ENCODE measurements around the gene USP46.

USP46 gene

GRCh38 chr4:52618795-52619590, 40.1 kb downstream of the USP46 start:
- DNase-seq (ENCODE audit: low read depth) = no peak

DNA sequence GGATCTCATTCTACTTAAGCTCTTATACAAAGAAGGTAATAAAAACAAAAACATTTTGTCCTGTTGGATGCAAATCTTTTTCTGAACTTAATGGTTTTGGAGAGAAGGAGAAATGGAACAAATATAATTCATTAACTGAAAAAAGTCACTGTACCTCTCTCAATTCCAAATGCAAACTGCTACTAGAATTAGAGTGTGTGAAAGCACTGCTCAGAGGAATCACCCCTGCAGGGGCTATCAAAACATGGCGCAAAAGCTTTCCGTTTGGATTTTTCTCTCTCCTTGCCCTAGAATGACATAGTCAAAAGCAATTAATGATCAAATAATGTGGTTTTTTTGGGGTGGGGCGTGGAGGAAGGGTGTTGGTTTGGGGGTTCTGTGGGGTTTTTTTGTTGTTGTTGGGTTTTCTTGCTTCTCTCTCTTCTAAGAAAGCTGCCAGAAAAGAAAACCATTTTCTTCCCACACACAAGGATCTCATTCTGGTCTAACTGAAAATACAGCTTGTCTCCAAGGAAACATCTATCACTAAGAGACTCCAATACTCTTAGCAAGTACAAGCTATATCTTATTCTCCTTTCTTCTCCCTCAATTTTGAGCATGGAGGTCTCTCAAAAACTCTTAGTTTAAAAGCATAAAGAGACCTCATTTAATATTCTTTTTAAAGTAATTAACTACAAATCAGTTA, 41.6 kb downstream of the USP46 start:
- DNase-seq (ENCODE audit: low read depth) = no peak

DNA sequence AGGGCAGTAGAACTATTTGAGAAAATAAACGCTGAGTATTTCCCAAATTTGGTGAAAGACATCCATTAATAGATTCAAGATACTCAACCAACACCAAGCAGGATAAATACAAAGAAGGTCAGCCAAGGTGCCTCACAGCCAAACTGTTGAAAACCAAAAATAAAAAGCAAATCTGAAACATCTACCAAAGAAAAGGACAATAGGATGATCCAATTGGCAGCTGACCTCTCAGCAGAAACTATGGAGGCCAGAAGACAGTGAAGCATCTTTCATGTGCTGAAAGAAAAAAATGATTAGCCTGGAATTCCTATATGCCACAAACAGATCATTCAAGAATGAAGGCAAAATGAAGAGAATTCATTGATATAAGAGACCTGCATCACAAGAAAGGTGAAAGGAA, 44.9 kb downstream of the USP46 start:
- no peak for DNase-seq (ENCODE audit: low read depth)

- no peak for DNase-seq (ENCODE audit: low read depth)
Observed at GRCh38 chr4:52612341-52612740, 46.8 kb downstream of the USP46 start.

GRCh38 chr4:52611030-52611555, 48.0 kb downstream of the USP46 start:
- DNase-seq (ENCODE audit: low read depth) = no peak

- no peak for DNase-seq (ENCODE audit: low read depth)
Observed at GRCh38 chr4:52606726-52607125, 52.4 kb downstream of the USP46 start.

GRCh38 chr4:52606040-52606439, 53.1 kb downstream of the USP46 start:
- no peak for DNase-seq (ENCODE audit: low read depth)

GRCh38 chr4:52604215-52604614, 54.9 kb downstream of the USP46 start:
- DNase-seq (ENCODE audit: low read depth) = no peak

DNA sequence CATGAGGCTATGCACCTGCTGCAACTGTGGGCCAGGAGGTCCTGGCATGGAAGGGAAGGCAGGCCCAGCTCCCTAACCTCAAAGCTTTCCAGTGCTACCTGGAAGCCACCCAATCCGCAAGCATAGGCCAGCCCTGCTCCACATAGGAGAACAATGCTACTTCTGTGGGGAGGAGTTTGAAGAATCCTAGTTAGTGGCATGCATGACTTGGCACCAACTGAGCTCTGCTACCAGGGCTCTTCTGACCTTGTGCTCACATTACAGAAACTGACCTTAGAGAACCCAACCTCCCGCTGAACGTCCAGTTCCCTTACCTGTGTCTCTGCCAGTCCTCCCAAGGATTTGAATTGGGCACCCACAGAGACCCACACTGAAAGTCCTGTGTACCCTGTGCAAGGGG, 58.8 kb downstream of the USP46 start:
- DNase-seq (ENCODE audit: low read depth) = no peak

DNA sequence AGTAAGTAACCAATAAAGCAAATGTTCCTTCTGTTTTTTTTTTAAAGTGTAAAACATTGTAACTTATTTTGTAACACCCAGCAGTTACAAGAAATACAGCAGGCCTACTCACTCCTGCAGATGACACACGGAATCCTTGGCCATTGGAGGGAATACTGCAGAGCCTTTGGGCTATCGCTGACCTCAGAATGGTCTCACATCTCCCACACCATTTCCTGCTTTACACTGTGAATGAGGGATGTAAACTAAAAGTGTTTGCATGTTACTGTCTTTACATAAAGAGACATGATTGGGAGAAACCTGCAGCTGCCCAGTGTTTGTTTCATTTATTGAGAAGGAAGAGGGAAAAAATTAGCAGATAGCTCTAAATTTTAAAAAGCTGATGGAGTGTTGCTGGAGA, 64.1 kb downstream of the USP46 start:
- no peak for DNase-seq (ENCODE audit: low read depth)

DNA sequence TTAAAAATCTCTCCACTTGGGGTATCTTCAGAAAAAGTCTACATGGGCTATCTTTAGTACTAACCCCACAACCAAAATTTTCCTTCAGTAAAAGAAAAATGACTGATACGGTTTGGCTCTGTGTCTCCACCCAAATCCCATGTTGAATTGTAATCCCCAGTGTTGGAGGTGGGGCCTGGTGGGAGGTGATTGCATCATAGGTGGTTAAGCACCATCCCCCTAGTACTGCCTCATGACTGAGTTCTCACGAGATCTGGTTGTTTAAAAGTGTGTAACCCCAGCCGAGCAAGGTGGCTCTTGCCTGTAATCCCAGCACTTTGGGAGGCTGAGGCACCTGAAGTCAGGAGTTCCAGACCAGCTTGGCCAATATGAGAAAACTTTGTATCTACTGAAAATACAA, 66.8 kb downstream of the USP46 start:
- no peak for DNase-seq (ENCODE audit: low read depth)

GRCh38 chr4:52588771-52589591, 70.1 kb downstream of the USP46 start:
- no peak for DNase-seq (ENCODE audit: low read depth)

- DNase-seq (ENCODE audit: low read depth) = no peak
Observed at GRCh38 chr4:52588097-52588496, 71.0 kb downstream of the USP46 start.

DNA sequence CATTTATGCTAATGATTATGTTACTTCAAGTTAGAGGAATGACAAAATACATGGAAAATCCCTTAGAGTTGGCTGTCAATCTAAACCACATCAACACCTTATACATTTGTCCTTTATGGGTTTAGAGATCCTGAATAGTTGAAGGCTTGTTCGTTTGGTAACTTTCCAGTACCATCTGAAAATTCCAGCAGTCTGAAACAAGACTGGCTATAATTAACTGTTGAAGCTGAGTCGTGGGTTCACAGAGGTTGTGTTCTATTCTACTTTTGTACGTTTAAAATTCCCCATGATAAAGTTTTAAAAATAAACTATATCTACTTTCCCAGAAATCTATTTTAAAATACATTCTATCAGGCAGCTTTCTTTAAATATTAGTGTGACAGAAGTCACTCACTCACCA, 73.0 kb downstream of the USP46 start:
- no peak for DNase-seq (ENCODE audit: low read depth)

GRCh38 chr4:52585379-52585778, 73.7 kb downstream of the USP46 start:
- no peak for DNase-seq (ENCODE audit: low read depth)

GRCh38 chr4:52579602-52580272, 79.4 kb downstream of the USP46 start:
- no peak for DNase-seq (ENCODE audit: low read depth)

DNA sequence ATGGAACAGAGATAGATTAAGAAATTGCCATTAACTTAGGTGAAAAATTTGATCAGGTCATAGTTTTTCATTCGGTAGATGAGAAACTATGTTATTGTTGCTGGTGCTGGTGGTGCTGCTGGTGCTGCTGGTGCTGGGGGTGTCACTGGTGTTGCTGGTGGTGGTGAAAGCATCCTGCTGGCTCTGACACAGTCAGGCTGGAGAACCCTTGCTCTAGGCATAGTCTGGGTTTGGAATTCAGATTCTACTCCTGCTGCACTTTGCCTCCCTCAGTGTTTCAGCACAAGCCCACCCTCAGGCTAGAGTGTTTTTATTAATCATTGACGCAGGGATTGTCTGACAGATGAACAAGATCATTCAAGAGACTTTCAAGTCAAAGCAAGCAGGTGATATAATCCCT, 80.2 kb downstream of the USP46 start:
- no peak for DNase-seq (ENCODE audit: low read depth)

GRCh38 chr4:52577624-52577962, 81.5 kb downstream of the USP46 start:
- DNase-seq (ENCODE audit: low read depth) = no peak

- no peak for DNase-seq (ENCODE audit: low read depth)
Observed at GRCh38 chr4:52576961-52577623, 82.0 kb downstream of the USP46 start.

- no peak for DNase-seq (ENCODE audit: low read depth)
Observed at GRCh38 chr4:52576326-52576725, 82.8 kb downstream of the USP46 start.

GRCh38 chr4:52575406-52575805, 83.7 kb downstream of the USP46 start:
- DNase-seq (ENCODE audit: low read depth) = no peak

GRCh38 chr4:52574036-52574435, 85.1 kb downstream of the USP46 start:
- DNase-seq (ENCODE audit: low read depth) = no peak

Measured in activated gamma-delta T cell treated with anti-CD3 and anti-CD28 coated beads, Interleukin-2, amount 50 U/mL, for 16 hours (primary cell).